GM21576 (cell line): ENCODE results near the gene TNFRSF1A.

ENCODE experiments used
- ATAC-seq: cut with Tn5 transposase; IDR thresholded peaks from one replicate; pipeline ENCODE4 v1.9.1; 2021; ENCODE audit warnings: mild to moderate bottlenecking, moderate library complexity; ENCODE audit not compliant: unreplicated experiment

TNFRSF1A gene

GRCh38 chr12:6324936-6325750 lies 16.7 kb downstream of the TNFRSF1A start:
- no peak for ATAC-seq

- ATAC-seq: no peak
These were observed 17.7 kb downstream of the TNFRSF1A start for GRCh38 chr12:6323995-6324711.

GRCh38 chr12:6323340-6323994 lies 18.4 kb downstream of the TNFRSF1A start:
- ATAC-seq: no peak

- no peak for ATAC-seq
These were observed 18.9 kb downstream of the TNFRSF1A start for GRCh38 chr12:6322969-6323339.

DNA sequence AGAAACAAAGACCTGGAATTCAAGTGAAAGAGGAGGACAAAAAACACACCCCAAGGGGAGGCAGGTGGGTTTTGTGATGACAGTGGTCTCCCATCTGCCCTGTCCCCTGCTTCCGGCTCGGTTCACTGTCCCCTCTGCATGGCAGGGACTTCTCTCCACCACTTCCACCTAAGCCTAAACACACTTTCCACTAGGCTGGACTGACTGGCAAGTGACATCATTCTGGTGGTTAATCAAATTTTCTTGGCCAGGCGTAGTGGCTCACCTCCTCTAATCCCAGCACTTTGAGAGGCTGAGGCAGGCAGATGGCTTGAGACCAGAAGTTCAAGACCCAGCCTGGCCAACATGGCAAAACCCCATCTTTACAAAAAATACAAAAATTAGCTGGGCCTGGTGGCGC lies 19.5 kb downstream of the TNFRSF1A start:
- no peak for ATAC-seq

- ATAC-seq: no peak
These were observed 20.0 kb downstream of the TNFRSF1A start for GRCh38 chr12:6321905-6322304.

GRCh38 chr12:6319446-6319845 lies 22.4 kb downstream of the TNFRSF1A start:
- no peak for ATAC-seq

DNA sequence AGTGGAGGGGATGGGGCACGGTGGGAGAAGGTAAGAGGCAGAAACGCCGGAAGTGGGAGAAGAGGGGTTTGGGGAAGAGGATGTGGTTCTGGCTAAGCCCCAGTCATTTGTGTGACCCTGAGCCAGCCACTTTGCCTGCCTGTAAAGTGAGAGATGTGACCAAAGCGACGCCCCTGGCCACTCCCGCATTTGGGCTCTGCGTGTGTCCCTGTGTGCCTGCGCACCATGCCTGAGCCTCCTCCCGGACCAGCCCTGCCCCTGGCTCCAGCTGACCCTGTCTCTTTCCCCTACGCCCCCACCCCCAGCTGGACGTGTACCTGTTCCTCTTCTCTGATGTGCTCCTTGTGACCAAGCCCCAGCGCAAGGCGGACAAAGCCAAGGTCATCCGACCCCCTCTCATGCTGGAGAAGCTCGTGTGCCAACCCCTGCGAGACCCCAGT lies 23.4 kb downstream of the TNFRSF1A start:
- ATAC-seq: no peak

DNA sequence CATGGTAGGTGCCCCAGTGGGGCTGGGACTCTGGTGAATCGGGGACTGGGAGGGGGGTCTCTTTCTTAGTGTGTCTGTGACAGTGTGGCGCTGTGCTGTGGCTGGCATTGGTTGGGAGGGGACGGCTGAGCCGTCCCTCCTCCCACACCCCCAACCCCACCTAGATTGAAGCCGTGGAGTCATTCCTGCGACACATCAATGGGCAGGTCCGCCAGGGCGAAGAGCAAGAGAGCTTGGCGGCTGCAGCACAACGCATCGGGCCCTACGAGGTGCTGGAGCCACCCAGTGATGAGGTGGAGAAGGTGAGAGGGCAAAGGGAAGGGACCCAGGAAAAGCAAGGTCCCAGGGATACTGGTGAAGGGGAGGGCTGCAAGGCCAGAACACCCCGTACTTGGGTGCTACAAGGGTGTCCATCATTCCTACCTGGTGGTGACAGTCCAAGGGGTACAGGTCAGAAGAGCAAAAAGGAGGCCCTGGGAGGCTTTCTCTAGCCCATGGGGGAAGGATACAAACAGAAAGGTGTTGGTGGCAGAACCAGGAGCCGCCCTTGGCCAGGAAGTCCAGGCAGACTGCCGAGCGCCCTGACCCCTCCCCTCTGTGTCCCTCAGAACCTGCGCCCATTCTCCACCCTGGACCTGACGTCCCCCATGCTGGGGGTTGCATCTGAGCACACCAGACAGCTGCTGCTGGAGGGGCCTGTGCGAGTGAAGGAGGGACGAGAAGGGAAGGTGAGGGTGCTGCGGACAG lies 24.0 kb downstream of the TNFRSF1A start:
- no peak for ATAC-seq

- ATAC-seq: no peak
These were observed 24.8 kb downstream of the TNFRSF1A start for GRCh38 chr12:6316921-6317692.

DNA sequence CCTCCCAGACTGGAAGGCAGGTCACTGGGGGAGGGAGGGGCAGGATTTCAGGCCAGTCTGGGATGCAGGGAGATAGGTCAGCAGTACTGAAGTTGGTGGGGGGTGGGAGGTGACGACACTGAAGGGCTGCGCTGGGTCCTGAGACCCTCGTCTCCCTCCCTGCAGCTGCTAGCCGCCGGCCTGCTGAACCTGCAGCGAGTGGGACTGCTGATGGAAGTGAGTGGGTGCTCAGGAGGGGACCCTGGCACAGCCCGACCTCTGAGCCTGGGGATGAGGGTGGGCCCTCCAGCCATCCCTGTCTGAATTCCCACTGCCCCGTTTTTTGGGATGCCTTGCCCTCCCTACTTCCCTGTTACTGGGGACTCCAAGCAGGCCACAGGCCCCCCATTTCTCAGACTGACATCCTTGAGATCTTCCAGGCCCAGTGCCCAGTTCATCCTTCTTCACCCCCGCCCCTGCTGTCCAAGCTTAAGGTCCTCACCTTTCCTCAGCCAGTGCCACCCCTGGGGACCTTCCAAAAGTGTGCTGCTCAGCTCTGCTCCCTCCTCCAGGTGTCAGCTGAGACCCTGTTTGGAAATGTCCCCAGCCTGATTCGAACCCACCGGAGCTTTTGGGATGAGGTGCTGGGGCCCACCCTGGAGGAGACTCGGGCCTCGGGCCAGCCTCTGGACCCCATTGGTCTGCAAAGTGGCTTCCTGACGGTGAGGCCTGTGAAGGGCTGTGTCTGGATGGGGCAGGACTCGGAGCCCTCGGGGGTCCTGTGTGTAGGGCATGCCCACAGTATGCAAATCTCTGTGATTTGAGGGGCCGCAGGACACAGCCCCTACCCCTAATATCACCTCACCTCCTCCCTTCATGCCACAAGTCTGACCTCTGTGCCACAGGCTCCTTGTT lies 25.9 kb downstream of the TNFRSF1A start:
- no peak for ATAC-seq

- no peak for ATAC-seq
These were observed 26.7 kb downstream of the TNFRSF1A start for GRCh38 chr12:6315184-6315583.

DNA sequence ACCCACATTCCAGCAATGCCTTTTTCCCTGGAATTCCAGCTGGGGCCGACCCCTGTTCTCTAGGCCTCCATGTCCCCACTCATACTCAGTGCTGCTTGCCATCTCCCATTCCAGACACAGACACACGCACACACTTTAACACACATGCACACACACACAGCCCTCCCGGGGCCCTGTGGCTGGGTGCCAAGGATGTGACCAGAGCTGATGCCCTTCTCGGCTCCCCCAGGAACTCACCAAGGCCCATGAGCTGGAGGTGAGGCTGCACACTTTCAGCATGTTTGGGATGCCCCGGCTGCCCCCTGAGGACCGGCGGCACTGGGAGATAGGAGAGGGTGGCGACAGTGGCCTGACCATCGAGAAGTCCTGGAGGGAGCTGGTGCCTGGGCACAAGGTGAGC lies 27.1 kb downstream of the TNFRSF1A start:
- ATAC-seq: no peak

DNA sequence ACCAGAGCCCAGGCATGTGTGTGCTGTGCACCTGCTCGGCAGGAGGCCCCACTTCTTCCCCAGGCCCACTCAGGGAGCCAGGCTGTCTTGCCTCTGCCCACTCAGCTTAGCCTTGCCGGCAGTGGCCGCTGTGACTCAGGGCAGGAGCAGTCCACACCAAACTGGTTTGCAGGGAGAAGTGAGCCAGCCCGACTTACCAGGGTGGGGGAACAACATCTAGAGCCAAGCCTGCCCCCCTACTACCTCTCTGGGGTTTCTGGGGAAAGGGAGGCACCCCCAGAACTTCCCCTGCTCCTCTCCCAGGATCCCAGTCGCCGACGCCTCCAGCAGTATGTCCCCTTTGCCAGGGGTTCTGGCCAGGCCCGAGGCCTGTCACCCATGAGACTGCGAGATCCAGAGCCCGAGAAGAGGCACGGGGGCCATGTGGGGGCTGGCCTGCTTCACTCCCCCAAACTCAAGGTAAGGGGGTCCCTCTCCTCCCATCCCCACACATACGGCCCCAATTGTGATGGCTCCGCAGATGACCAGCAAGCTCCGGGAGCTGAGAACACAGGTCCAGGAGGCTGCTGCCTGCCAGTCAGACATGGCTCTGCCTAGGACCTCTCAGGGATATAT lies 28.4 kb downstream of the TNFRSF1A start:
- no peak for ATAC-seq

DNA sequence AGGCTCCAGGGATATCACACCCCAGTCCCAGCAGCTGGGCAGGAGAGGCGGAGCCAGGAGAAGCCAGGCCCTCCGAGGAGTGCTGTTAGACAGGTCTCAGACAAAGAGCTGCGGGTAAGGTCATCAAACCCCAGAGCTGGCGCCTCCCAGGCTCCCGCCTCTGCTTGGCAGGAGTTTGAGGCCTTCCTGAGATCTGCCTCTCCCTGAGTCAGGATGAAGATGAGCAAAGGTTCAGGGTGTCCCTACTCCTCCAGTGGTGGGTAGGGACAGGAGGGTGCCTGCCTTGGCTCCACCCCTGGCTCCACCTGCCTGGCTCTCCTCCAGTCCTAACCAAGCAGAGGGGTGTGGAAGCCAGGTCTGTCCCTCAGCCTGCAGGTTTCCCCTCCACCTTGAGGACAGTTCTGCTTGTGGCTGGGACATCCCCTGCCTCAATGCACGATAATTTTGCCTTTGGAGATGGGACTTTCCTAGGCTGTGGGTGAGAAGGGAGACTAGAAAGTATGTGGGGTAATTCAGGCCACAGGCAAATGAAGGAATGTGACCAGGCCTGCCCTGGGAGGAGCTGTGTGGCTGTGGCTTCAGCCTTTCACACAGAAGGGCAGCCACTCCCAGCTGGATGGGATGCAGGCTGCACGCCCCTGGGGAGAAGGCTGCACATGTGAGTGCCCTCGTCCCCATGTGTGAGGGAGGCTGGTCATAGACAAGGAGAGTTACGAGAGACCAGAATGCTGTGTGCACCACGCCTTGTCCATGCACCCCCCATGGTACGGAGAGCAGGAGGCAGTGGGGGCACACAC lies 29.1 kb downstream of the TNFRSF1A start:
- no peak for ATAC-seq

- no peak for ATAC-seq
These were observed 29.9 kb downstream of the TNFRSF1A start for GRCh38 chr12:6311822-6312528.

GRCh38 chr12:6310771-6311610 lies 30.9 kb downstream of the TNFRSF1A start:
- ATAC-seq: no peak
